ENCODE measurements around the gene CALHM4. TPM values are rescaled to one million over a fixed set of nuclear protein-coding genes. Genes with fewer than 3 reads are reported as not detected.

CALHM4 gene
- total and polyA plus RNA-seq, 2 of the 8 experiments (the other 6 are each of a cell fraction or from before 2014, with no cell fraction given), result not detected

DNA sequence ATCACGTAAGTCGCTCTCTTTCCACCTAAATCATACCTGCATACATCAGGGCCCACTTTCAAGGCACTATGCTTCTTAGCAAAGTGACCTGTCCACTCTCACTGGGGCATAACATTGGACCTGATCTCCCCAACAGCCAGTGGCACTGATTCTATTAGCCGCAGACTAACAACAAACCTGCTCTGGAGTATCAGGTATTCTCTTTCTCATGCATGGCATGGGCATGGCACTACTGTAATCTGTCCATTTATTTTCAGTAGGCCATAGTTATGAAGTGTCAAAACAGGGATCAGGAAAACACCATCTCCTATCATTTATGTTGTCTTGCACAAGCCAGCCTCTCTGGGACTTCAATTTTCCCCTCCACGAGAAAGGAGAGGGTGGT lies 8.5 kb downstream of the CALHM4 start (continued):
- TF ChIP-seq CHD7 (IDR thresholded peaks at IDR 0.05; ENCODE audit: insufficient replicate concordance, low read length) (no peak), POLR2A (IDR thresholded peaks at IDR 0.05; ENCODE audit: control extremely low read depth in 1 of 2, low read depth in 2 of 2, low read length in 2 of 2) (no peak), EZH2 (IDR thresholded peaks at IDR 0.05; ENCODE audit: low read depth, low read length, severe bottlenecking) (no peak), TBP (IDR thresholded peaks at IDR 0.05; ENCODE audit: low read depth, low read length) (no peak), TAF7 (optimal IDR thresholded peaks at IDR 0.05; ENCODE audit: borderline replicate concordance, low read depth, low read length) (no peak), YY1 (IDR thresholded peaks at IDR 0.05; ENCODE audit: low read depth, low read length) (no peak), HDAC2 (IDR thresholded peaks at IDR 0.05; ENCODE audit: borderline replicate concordance in 1 of 2, low read depth in 2 of 2, low read length in 2 of 2) (no peak), CBX5 (IDR thresholded peaks at IDR 0.05; ENCODE audit: low read depth, low read length) (no peak), CBX8 (IDR thresholded peaks at IDR 0.05; ENCODE audit: borderline replicate concordance, low read depth, low read length) (no peak), SP1 (IDR thresholded peaks at IDR 0.05; ENCODE audit: low read depth, low read length) (no peak), TAF1 (IDR thresholded peaks at IDR 0.05; ENCODE audit: low read depth, low read length) (no peak), TEAD4 (IDR thresholded peaks at IDR 0.05; ENCODE audit: low read depth, low read length) (no peak), CREB1 (IDR thresholded peaks at IDR 0.05) (no peak), EGR1 (IDR thresholded peaks at IDR 0.05; ENCODE audit: borderline replicate concordance, low read depth, low read length) (no peak)
